GM21528 (cell line): ENCODE data around the gene ANKRD37.

Experiments
- ATAC-seq: cut with Tn5 transposase; IDR thresholded peaks from one replicate; pipeline ENCODE4 v1.9.1; 2021; ENCODE audit warnings: mild to moderate bottlenecking, moderate library complexity; ENCODE audit not compliant: unreplicated experiment, low FRiP score

The ANKRD37 gene

DNA sequence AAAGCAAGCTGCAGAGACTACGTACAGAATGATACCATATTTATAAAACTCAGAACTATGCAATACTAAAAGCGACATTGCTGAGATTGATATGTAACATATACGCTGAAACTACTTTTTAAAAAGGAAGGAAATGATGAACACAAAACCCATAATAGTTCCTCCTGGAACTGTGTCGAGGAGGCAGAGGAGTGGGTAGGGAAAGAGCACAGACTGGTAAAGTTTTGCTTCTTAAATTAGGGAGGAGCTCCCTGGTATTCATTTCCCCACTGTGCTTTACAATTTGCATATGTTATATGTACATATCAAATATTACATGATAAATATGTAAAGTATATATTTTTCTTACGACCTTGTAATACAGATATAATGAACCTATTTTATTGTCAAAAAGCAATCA is 15.2 kb downstream of the ANKRD37 start:
- no peak for ATAC-seq

DNA sequence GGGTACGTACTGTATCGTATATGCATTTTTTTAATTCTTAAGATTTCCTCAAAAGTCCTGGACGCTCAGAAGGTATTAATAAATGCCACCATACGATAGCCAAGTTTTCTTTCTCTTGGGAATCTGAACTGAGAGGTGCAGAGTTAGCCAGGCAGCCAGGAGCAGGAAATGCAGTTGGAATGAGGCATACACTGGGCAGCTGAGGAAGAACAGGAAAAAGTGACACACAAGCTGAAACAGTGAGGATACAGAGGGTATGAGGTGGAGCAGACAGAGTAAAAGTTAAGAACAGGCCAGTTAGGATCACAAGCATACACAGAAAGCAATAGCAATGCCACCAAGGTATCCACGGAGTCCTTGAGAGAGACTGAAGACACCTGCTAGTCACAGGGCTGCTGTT is 15.8 kb downstream of the ANKRD37 start:
- ATAC-seq = no peak

DNA sequence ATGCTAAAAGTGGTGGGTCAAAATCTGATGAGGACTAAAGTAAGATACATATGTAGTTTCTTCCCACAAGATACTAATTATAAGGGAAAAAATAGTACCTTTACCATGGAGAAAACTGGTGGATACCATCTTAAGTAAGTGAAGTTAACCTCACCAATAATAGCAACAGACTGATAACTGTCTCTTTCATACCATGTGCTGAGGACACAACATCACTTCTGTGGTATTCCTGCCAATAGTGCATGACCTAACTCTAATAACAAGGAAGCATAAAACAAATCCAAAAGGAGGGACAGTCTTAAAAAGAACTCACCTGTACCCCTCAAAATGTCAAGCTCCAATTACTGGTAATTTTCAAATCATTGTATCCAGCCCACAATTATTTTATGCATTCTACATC is 20.3 kb downstream of the ANKRD37 start:
- no peak for ATAC-seq

DNA sequence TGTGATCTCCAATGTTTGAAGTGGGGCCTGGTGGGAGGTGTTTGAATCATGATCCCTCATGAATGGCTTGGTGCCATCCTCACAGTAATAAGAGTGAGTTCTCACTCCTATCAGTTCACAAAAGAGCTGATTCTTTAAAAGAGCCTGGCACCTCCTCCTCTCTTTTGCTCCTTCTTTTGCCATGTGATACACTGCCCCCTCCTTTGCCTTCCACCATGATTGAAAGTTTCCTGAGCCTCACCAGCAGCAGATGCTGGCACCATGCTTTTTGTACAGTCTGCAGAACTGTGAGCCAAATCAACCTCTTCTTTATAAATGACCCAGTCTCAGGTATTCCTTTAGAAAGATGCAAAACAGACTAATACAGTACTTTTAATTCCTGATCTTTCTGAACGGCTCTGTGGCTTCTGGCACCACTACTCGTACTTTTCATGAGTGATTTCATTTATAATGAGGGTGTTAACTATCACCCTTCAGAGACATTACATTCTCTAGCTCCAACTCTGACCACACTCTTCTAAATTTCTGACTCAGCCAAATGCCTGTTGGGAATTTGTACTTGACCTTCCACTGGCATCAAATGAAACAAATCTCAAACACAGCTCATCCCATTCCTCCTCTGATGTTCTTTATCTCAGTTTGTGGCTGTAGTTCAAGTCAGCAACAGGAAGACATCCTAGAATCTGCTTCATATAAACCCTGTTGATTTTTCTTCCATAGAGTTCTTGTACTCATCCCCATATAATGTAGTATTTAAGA is 24.9 kb downstream of the ANKRD37 start:
- no peak for ATAC-seq

DNA sequence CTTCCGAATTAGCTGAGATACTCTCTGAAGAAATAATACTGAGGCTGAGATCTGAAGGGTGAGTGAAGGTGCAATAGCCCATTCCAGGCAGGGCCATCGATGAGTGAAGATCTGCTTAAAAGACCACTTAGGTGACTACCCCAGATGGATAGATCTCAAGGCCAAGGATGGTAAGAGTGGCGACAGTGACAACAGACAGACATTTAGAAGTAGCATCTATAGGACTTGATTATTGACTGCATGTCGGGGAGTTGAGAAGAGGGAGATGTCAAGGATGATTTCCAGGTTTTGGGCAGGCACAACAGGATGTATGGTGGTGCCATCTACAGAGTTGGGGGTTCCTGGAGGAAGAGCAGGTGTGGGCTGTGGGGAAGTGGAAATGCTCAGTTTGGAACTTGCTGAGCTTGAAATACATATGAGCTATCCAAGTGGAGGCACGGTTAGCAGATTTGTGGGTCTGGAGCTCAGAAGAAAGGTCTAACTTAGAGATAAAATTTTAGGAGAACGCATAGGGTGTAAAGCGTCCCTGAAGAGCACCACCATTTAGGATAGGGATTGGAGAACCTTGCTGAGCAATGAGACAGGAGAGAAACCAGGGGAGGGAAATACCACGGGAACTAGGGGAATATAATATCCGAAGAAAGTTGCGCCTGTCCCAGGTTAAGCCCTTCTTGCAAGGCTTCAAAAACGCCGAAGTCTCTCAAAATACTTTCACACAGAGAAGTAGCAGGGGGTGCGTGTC is 28.4 kb downstream of the ANKRD37 start:
- peak; percentile 1 for ATAC-seq

DNA sequence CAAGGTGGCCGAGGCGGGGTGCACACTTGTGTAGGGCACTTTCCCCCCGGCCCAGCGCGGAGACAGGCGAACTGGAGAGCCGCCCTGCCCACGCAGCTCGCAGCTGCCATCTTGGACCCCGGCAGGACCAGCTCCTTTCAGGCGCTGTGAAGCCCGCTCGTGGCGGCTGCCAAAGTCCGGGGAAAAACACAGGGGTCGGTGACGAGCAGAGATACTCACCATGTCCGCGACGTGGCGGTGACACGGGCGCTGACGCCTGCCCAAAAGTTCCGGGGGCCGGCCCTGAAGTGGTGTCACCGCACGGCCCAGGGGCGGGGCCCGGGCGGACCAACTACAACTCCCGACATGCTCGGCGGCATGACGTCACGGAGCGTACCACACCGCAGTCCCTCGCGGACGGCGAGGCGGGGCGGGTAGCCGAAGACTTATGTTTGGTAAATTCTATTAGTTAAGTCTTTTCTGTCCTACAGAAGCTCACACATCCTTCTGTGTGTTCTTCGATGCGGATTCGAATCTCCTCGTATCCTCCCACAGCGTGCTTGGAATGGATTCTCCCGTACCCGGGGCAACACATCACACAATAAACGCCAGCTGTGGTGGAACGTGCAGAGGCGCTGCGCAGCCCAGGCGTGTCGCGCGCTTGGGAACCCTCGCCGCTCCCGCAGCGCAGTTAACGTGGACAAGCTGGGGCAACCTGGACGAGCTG is 29.2 kb downstream of the ANKRD37 start, which contains the start of gene UFSP2:
Gene UFSP2 (minus strand): TSS at position 318 of the 706 bp plus-strand sequence. CDS start 96 bp downstream, at position 222.
- ATAC-seq = peak; percentile 97

DNA sequence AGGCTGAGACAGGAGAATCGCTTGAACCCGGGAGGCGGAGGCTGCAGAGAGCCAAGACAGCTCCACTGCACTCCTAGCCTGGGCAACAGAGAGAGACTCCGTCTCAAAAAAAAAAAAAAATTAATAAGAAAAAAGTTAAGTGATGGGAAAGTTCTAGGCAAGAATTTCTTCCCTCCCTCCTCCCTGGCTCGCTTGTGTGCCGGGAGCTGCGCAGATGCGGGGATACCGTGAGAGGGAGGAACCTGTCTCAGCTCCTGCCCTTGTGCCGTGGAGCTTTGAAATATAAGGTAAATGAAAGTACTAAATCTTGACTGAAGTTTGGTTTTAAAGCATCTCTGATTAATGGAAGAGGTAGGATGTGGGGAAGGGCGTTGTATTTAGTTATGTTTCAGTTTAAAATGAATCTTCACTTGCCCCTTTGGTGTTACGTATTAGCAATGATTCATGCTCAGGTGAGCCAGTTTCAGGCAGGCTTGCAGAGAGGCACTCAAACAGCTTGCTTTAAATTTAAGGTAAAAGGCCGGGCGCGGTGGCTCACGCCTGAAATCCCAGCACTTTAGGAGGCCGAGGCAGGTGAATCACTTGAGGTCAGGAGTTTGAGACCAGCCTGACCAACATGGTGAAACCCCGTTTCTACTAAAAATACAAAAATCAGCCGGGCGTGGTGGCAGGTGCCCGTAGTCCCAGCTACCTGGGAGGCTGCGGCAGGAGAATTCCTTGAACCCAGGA is 30.5 kb downstream of the ANKRD37 start:
- no peak for ATAC-seq

DNA sequence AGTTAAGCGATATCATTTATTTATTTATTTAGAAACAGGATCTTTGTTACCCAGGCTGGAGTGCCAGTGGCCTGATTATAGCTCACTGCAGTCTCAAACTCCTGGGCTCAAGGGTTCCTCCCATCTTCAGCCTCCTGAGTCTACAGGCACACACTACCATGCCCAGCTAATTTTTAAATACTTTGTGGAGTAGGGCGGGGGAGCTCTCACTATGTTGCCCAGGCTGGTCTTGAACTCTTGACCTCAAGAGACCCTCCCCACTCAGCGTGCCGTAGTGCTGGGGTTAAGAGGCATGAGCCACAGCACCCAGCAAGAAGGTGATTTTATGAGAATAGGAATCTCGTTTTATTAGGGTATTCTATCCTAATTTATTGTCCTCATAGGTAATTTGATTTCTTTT is 33.0 kb downstream of the ANKRD37 start:
- ATAC-seq = no peak

DNA sequence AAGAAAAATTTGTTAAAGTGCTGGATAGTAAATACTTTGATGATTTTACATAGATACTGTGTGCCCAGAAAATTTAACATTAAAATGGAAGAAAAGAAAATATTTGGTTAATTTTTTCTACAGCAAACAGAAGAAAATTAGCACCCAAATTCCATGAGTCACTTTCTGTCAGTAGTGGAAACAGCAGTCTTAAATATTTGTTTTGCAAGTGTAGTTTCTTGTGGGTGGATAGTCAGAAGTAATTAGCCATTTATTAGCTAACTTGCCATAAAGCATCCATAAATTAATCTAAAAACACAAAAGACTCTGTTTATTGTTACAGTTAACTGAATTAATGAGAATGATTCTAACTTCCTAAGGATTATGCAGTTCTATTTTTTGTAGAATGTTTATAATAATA is 38.8 kb downstream of the ANKRD37 start:
- no peak for ATAC-seq

DNA sequence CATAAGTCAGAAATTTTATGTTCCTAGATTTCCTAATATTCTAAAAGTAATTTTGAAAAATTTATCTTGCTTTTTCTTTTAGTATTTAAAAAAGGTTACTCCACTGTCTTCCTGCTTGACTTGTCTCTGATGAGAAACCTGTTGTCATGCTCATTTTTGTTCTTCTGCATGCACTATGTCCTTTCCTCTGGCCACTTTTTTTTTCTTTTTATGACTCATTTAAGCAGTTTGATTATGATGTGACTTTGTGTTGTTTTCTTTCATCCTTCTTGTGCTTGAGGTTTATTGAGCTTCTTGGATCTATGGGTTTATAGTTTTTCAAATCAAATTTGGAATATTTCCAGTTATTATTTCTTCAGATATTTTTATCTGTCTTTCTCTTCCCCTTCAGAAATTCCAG is 41.2 kb downstream of the ANKRD37 start:
- no peak for ATAC-seq

DNA sequence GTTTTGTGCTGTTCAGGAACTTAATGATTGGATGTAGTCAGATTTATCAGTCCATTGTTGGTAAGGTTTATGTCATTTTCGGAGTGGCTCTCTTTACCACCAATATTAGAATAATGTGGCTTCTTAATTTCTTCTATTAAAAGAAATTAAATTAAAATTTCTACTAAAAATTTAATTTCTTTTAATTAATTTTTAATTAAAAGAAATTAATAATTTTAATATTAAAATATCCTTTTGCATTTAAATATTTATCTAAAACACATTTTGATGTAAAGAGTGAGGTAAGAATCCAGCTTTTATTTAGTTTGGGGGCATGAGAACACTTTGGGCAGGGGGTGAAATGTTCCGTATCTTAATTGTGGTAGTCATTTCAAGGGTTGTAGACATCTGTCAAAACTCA is 44.8 kb downstream of the ANKRD37 start:
- no peak for ATAC-seq

DNA sequence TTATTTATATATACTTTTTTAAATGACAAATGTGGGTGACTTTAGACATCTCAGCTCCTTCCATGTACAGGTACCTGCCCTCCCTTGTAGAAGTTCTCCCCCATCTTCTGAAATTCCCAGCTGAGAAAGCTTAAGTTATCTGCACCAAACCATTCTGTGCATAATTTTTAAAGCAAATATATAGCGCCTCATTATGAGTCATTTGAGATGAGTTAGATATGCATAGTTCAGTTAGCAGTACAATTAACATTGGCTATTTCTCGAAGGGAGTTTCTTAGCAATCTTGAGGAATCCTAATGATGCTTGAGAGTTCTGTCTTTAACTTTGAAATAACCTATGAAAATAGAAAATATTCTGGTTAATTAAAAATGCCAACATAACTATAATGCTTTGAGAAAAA is 48.6 kb downstream of the ANKRD37 start:
- no peak for ATAC-seq
